GM21515 (cell line): Measurements from ENCODE around the gene OR7A10.
"Not testable (repeated sequence)": the region's sequence is repeated elsewhere in the genome, so short reads cannot be mapped to it uniquely, and the experiment has no call there.

ENCODE experiments used
- ATAC-seq: cut with Tn5 transposase; IDR thresholded peaks from one replicate; pipeline ENCODE4 v1.9.1; 2021; ENCODE audit not compliant: unreplicated experiment

The OR7A10 gene

GRCh38 chr19:14795078-14795721, 53.5 kb downstream of the OR7A10 start:
- ATAC-seq, result no peak

GRCh38 chr19:14792250-14792649, 56.5 kb downstream of the OR7A10 start:
- not testable (repeated sequence) for ATAC-seq
